Stimulated activated CD4-positive, alpha-beta T cell treated with anti-CD3 and anti-CD28 coated beads, Interleukin-12 subunit alpha, Interleukin-12 subunit beta, amount 100 ng/mL, for 48 hours (primary cell): ENCODE results near the gene GPR156.
"Not testable (repeated sequence)": the region's sequence is repeated elsewhere in the genome, so short reads cannot be mapped to it uniquely, and the experiment has no call there.

ENCODE experiments used
- DNase-seq, 3 donors: peaks; one replicate each; pipeline ENCODE4 v3.0.0-alpha.2; 2020; ENCODE audit warnings: low read depth in 2 of 3, low spot score in 1 of 3

Gene GPR156

DNA sequence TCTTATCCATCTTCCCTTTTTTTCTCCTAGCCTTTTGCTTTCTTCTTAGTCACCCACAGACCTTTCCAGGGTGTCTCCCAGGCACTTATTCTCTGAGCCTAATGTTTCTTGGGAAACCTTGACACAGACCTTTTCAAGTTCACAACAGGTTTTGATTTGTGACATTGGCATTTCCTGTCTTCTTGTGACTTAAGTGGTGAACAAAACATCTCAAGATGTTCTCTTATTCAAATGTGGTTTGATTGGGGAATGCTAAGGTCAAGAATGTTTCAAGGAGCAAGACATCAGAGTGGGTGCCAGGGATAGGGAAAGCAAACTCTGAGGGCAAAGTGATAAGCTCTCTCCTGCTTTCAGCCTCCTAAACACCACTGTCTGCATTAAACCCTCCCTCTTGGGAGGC, 122.6 kb downstream of the GPR156 start:
- no peak for DNase-seq

DNA sequence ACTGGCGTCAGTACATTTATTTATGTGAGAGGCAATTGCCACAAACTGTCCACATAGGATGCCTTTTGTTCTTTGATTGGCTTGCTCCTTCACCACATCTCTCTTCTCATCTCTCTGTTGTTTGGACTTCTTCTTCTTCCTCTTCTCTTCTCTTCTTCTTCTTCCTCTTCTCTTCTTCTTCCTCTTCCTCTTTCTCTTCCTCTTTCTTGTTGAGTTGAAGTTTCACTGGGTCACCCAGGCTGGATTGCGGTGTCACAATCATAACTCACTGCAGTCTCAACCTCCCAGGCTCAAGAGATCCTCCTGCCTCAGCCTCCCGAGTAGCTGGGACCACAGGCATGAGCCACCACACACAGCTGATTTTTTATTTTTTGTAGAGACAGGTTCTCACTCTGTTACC, 123.1 kb downstream of the GPR156 start:
- no peak for DNase-seq

DNA sequence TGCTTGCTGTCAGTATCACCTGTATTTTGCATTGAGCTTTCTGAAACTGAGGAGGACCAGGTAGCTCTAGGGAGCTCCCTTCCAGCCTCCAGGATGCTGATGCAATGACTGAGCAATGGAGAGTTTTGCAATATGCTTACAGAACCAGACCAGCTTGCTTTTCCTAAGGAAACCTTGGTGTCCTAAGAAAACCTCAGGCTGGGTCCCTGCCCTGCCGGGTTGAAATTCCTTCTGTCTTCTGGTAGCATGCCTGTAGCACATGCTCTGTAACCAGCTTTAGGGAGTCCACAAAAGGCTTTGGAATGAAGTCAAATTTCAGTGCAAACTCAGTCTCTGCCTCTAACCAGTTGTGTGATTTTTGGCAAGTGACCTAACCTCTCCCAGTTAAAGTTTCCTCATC, 125.0 kb downstream of the GPR156 start:
- no peak for DNase-seq

DNA sequence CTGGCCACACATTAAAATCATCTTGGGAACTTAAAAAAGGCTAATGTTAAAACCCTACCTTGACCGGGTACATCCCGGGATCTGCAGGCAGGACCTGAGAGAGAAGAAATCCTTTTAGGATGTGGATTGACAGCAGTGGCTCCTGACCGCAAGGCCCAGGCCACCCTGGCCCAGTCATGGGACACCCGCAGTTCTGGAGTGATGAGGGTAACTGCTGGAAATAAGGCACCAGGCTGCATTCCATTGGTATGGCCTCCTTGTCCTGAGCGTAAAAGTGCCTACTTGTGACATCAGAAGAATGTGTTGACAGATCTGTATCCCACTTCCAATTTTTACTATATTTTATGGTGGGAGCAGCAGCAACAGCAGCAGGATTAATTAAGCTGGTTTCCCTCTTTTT, 127.3 kb downstream of the GPR156 start:
- no peak for DNase-seq

DNA sequence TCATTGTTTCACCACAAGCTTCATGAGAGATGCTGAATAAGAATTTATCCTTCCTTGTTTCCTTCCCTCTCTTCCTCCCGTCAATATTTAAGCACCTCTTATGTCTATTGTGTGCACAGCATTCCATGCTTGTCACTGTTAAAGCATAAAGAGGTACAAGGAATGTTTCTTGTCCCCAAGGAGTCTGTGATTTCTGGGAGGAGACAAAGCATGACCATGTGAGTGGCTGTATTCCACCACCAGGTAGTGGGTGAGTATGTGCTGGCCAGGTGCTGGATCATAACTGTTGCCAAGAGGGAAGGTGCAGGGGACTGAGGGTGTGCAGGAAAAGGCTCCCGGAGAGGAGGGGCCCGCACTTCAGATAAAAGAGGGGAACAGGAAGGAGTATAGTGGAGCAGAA, 127.9 kb downstream of the GPR156 start:
- DNase-seq: no peak

DNA sequence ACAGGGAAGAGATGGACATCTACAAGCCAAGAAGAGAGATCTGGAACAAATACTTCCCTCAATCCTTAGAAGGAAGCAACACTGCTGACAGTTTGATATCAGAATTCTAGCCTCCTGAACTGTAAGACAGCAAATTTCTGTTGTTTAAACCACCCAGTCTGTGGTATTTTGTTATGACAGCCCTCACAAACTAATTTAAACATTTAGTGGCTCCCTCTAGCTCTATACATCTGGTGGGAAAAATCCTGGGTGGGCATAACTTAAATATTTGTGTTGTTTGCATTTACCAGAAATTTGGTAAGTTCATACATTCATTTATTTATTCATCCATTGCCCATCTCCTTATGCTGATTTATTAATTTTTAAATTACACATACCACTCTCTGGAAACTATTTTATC, 128.3 kb downstream of the GPR156 start:
- DNase-seq: no peak

DNA sequence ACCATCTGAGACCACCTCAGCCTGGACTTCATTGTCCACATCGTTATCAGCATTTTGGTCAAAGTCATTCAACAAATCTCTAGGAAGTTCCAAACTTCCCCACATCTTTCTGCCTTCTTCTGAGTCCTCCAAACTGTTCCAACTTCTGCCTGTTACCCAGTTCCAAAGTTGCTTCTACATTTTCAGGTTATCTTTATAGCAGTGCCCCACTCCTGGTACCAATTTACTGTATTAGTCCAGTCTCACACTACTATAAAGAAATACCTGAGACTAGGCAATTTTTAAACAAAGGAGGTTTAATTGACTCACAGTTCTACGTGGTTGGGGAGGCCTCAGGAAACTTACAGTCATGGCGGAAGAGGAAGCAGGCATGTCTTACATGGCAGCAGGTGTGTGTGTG, 129.3 kb downstream of the GPR156 start:
- DNase-seq: not testable (repeated sequence)

DNA sequence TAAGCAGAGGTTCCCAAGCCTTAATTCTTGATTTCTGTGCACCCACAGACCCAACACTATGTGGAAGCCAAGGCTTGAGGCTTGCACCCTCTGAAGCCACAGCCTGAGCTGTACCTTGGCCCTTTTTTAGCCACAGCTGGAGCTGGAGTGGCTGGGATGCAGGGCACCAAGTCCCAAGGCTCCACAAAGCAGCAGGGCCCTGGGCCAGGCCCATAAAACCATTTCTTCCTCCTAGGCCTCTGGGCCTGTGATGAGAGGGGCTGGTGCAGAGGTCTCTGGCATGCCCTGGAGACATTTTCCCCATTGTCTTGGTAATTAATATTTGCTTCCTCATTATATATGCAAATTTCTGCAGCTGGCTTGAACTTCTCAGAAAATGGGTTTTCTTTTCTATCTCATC, 129.9 kb downstream of the GPR156 start:
- DNase-seq: no peak

DNA sequence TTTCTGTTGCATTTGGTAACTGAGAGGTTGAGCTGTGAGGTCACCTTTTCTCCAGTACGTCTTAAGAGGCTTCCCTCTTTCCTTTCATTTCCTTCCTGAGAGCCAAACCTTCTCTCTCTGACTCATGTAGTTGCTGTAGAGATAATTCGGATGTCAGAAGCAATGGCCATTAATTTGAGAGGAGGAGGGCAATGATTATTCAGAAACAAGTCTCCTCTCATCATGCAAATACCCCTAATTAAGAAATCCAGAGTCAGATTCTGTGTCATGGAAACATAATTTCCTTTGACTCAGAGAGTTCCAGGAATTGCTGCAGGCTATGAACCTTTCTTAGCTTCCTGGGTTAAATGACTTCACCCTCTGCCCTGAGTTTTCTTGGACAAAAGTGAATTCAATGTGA, 131.7 kb downstream of the GPR156 start:
- no peak for DNase-seq

DNA sequence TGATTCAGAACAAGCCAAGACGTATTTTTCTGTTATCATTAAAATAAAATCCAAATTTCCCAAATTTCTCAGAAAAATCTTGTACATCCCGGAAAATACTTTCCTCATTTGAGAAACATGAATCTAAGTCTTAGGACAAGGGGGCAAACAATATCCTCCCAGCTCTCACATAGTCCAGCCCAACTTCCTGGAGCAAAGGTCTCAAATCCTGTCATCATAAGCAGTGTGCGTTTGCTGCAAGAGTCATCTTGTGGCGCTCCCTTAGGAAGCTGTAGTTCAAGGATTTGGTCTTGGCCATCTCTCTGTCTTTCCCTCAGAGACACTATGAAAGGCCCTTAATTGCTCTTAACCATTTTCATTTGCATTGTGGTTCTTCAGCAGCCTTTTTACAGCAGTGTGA, 133.2 kb downstream of the GPR156 start:
- DNase-seq: no peak

DNA sequence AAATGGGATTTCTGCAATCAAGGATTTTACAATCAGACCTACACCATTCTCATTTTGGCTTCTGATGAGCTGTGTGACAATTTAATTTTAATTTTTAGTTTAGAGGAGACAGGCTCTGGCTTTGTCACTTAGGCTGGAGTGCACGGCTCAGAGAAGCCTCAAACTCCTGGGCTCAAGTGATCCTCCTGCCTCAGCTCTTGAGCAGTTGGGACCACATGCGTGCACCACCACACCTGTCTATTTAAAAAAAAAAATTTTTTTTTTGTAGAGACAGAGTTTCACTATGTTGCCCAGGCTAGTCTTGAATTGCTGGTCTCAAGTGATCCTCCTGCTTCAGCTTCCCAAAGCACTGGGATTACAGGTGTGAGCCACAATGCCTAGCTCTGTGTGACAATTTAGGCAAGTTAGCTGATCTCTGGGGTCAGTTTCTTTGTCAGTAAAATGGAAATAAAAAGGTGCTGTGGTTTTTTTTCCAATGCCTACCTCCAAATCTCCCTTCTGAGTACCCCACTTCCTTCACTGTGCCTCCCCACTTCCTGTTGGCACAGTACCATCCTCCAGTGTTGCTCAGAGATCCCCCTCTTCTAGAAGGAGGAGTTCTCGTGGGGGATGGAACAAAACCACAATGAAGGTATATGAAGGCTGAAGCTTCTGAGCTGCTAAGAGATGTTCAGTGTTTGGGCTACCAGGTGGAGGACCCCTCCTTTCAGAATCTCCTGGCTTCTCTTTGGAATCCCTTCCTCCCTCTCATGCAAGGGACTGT, 136.7 kb downstream of the GPR156 start:
- no peak for DNase-seq

DNA sequence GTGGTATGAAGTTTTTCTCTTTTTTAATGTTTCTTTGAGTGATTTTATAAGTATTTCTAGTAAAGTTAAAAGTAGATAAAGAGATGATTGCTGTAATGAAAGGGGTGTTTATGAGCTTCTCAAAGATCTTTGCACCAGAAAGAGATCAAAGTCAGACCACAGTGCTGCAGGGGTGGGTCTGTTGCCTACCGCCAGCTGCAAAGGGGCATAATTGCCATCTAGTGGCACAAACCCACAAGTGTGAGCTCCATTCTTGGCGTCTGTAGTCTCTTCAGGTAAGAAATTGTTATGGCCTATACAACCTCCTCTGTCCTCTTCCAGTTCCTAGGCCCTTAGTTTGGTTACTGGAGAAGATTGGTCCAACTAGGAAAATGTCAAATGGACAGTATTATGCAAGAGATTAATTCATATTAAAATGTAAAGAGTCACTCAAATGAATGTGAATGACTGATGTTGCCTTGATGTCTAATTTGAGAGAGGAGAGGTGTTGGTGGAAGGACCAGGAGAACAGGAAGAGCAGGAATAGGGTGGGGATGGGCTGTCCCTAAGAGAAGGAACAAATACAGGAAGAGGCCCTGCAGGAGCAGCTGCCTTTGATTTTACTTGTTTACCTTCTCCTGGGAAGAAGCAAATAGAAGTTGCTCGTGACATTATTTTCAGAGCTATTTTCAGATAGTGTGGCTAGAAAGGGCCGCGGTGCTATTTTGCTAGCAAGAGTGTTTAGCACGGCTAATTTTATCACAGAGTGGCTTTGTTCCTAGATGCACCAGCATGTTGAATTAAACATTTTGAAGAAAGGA, 137.8 kb downstream of the GPR156 start:
- DNase-seq: no peak

DNA sequence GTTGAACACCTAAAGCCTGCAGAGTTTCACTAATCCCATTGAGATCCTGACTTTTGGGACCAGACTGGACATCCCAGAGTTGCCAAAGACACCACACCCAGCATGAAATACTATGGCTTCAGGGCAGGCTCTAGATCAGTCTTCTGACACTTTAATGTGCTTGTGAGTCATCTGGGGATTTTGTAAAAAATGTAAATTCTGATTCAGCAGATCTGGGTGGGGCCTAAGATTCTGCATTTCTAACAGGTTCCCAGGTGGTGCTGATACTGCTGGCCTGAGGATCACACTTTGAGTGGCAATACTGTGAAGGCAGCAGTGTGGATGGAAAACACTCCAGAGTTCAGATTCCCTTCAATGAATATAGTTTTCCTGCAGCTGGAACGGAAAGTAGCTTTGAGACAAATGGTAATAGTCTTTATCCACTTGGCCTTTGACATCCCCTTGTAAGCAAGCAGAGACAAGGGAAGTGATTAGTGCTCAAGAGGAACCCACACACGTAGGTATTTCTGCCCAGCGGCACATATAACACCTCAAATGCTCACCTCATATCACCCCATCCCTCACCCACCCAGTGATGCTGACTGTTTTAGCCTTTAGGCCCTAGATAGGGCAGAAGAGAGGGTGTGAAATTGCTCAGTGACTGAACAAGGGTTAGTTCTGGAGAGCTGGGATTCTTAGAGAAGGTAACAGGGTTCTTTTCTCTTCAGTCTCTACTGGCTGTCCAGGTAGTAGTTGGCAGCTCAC, 139.3 kb downstream of the GPR156 start:
- peak in 1 of 3 donors; percentile 9 for DNase-seq

DNA sequence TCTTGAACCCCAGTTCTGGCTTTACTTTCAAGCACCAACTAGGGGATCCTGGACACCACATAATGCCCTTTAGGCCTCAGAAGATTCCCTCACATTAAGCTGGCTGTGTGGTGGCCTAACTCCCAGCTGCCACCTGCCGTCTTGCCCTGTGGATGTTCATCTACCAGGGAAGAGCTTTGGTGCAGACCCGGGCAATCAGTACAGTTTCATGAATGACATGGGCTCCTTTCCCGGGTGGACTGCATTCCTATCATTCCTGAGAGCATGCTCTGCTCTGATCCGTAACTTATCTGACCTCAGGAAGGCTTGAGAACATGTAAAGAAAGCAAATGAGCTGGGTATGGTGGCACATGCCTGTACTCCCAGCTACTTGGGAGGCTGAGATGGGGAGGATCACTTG, 140.8 kb downstream of the GPR156 start:
- DNase-seq: no peak

DNA sequence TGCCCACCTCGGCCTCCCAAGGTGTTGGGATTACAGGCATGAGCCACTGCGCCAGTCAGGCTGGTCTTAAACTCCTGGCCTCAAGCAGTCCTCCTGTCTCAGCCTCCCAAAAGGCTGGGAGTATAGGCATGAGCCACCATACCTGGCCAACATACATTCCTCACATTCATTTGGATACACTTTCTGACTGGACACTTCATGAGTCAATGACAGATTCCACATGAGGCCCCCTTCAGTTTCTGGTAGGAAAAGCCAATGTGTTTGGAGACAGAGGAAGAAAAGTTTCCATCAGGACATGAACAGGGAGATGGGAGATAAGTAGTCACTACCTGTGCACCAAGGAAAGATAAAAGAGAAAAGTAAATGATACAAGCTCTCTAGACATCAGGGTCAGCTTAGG, 141.3 kb downstream of the GPR156 start:
- no peak for DNase-seq

DNA sequence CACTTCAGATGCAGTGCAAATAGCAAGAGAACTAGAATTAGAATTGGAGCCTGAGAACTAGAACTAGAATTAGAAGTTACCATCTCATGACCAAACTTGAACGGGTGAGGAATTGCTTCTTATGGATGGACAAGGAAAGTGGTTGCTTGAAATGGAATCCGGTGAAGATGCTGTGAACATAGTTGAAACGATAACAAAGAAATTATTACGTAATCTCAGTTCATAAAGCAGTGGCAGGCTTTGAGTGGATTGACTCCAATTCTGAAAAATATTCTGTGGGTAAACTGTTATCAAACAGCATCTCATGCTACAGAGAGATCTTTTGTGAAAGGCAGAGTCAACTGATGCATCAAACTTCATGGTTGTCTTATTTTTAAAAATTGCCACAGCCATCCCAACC, 142.8 kb downstream of the GPR156 start:
- DNase-seq: no peak

DNA sequence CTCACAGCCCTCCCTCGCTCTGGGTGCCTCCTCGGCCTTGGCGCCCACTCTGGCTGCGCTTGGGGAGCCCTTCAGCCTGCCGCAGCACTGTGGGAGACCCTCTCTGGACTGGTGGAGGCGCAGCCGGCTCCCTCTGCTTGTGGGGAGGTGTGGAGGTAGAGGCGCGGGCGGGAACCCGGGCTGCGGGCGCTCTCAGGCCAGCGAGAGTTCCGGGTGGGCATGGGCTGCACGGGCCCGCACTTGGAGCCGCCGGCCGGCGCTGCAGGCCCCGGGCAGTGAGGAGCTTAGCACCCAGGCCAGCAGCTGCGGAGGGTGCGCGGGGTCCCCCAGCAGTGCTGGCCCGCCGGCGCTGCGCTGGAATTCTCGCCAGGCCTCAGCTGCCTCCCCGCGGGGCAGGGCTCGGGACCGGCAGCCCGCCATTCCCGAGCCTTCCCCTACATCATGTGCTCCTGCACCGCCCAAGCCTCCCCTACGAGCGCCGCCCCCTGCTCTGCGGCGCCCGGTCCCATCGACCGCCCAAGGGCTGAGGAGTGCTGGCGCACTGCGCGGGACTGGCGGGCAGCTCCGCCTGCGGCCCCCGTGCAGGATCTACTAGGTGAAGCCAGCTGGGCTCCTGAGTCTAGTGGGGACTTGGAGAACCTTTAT, 144.8 kb downstream of the GPR156 start:
- DNase-seq: no peak

DNA sequence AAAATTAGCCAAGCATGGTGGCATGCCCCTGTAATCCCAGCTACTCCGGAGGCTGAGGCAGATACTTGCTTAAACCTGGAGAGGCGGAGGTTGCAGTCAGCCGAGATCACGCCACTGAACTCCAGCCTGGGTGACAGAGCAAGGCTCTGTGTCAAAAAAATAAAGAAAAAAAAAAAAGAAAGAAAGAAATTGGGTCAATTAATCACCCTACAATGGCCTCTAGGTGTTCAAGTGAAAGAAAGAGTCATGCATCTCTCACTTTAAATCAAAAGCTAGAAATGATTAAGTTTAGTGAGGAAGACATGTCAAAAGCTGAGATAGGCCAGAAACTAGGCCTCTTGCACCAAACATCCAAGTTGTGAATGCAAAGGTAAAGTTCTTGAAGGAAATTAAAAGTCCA, 145.9 kb downstream of the GPR156 start:
- no peak for DNase-seq

DNA sequence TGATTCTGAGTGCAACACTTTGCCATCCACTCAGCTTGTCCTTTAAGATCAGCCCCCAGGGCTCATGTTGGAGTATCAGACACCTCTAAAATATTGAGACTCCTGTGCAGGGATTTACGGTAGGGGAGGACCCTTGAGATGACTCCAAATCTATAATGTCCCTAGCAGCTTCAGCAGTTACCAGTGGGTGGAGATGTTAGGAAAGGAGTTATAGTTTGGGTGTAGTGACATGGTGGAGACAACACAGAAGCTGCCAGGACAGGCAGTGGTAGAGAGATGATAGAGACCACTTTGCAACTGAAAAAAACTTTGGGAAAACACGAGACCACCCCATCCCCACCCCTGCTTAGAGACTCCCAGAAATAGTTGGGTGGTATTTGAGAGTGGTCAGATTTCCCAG, 147.5 kb downstream of the GPR156 start:
- no peak for DNase-seq

DNA sequence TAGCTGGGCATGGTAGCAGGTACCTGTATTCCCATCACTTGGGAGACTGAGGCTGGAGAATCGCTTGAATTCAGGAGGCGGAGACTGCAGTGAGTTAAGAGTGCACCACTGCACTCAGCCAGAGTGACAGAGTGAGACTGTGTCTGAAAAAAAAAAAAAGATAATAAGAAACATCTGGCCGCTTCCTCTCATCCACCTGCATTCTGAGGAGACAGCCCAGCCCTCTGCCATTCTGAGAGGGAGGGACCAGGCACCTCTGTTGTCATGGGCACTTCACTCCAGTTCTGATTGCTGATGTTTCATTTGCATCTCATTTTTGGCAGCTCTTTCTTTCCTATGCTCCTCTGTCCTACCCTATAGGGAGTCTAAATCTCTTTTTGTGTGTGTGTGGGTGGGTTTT, 154.4 kb downstream of the GPR156 start:
- DNase-seq: no peak

DNA sequence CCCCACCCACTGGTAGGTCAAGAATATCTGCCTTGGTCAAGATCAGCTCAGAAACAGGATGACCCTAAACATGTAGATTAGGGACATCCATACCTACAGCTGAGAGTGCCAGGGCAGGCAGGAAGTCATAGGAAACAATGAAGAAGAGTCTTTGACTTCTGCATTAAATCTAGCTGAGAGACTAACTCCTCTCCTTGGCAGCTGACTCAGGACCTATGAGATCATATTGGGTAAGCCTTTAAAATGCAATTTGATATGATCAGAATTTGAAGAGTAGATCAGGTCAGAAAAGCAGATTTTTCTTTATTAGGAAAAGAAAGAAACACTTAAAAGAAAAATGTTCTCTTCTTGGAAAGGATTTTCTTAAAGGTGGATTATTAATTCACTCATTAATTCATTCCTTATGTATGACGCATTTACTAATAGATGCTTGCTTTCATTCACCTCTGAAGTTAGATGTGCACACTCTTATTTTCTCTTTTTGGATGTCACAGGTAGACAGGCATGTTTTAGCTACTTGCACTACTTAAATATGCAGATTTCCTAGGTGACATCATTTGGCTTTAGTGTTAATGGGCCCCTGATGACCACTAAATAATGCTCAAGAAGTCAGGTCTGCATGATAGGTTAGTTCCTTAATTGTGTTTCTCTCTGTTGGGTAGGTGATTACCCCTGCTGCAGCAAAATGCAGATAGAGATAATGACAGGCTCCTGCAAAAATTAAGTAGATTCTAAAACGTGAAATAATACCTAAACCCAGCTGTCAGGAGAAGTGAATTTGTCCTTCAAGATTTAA, 155.1 kb downstream of the GPR156 start:
- DNase-seq: no peak
